GM19328 (cell line): Measurements from ENCODE around the gene PTCH1.

Source experiments
- ATAC-seq: cut with Tn5 transposase; IDR thresholded peaks from one replicate; pipeline ENCODE4 v1.9.1; 2021; ENCODE audit warnings: mild to moderate bottlenecking, moderate library complexity; ENCODE audit not compliant: unreplicated experiment

PTCH1 gene

DNA sequence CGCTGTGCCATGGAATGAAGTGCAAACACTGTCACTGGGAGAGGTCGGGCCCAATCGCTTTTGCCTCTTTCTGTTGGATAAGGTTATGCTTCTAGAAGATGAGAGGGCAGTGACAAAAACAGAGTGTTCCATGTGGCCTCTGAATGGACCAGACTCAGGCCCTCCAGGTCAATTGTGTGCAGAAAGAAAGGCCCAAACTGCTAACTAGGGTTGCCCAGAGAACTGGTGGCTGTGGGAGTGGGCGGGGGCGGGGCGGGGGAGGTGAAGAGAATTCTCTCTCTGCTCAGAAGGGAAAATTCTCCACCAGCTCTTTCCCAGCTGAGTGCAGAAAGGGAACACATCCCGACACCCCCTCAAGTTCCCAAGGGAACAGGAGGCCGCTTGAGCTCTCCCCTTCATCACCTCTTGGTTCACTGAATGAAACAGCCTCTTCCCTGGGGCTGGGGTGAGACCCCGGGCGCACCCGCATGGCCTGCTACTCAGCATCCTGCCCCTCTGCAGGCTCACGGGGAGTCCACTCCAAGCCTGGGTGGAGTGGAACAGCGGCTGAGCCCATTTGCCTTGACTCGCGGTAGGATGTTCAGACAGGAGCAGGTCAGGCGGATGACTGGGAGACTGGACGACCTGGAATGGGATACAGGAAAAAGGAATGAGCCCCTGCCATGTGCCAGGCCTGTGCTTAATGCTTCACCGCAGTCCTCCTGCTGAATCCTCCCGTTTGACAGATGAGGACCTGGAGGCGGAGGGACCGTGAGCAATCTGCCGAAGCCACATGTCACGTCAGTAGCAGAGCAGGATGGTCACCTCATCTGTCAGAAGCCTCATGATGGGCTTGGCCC is 105.5 kb downstream of the PTCH1 start:
- no peak for ATAC-seq

DNA sequence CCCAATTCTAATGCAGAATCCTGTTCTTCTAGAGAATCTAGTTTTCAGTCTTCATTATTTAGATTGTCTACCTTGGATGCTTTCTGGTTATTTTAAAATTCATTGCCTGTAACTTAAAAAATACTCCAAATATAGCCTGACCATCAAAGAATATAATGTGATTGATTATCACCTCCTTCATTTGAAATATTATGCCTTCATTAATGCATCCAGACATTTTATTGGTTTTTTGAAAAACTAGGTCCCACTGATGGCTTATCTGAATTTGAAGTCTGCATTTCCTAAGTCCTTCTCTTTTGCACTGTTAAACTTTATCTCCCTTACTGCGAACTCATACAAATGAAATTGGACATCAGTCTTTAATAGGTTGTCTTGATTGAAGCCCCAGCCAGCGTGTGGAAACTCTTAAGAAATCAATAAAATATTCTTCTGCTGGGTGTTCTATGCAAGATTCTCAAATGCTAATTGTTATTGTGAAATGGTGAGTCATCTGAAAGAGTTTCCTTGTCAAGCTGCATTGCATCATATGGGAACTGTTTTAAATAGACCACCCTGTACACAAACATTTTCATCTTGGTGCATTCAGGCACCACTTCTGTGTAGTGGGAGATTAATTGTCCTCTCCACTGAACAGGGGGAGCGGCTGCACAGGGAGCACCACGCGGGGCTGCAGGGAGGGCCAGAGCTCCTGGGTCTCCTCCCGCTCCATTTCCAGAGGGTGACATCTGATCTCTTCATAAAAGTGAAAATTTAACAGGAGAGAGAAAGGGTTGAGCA is 106.9 kb downstream of the PTCH1 start:
- no peak for ATAC-seq

DNA sequence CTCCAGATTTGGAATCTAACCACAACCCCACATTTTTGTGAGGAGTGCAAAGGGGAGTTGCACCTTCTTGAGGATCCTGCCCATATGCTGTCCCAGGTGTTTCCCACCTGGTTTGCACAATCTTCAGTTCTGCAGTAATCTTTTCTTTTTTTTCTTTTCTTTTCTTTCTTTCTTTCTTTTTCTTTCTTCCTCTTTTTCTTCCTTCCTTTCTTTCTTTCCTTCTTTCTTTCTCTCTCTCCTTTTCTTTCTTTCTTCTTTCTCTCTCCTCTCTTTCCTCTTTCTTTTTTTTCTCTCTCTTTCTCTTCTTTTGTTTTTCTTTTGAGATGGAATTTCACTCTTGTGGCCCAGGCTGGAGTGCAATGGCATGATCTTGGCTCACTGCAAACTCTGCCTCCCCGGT is 109.2 kb downstream of the PTCH1 start:
- no peak for ATAC-seq

DNA sequence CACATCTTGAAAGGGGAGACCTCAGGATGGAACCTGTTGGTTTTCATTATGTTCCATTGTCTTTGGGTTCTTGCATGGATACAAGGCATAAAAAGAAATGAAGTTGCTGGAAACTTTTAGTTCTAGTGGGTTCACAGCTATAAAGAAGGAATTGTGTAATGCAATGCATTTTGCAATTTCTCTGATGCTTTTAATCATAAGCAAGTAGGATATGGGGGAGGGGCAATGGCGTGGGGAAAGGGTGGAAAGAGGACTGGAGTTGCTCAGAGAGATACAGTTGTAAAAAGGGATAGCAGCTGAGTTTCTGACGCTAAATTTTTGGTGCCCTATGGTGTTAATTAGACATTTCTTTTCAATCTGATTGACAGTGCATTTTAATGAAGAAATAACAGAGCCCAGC is 110.7 kb downstream of the PTCH1 start:
- ATAC-seq, result no peak

DNA sequence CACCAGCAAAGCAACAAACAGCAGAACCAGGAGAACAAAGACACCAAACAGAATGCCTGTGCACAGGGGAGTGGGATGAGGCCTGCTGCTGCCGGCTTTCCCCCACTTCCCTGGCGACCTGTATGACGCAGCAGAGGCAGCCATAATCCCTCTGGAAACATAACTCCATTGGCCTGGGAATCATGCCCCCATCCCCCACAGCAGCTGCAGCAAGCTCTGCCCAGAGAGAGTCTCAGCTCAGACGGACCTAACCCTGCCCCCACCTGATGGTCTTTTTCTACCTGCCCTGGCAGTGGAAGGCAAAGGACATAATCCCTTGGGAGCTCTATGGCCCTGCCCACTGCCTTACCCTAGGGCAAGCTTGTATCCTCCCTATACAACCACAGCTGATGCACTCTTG is 117.5 kb downstream of the PTCH1 start:
- no peak for ATAC-seq
